GM19035 (cell line): Measurements from ENCODE around the gene KRTAP11-1.

ENCODE experiments used
- ATAC-seq: cut with Tn5 transposase; IDR thresholded peaks from one replicate; pipeline ENCODE4 v1.9.1; 2021; ENCODE audit not compliant: unreplicated experiment

KRTAP11-1 gene, protein sequence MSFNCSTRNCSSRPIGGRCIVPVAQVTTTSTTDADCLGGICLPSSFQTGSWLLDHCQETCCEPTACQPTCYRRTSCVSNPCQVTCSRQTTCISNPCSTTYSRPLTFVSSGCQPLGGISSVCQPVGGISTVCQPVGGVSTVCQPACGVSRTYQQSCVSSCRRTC

DNA sequence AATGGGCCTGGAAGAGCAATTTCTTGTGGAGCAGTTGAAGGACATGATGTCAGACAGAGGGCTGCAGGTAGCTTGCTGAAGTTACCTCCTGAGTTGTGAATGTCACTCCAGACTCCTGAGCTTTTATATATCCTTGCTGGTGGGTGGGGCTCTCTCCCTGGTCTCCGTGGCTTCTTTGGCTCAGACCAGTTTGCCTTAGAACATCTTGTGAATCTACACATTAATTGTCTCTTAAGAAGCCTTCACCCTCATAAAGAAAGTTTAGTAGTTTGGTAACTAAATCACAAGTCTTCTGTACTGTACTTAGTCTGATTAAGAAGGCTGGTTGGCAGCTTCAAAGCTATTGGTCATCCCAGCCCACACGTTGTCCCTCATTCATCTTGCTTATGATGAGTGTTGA lies at the start of gene KRTAP11-1:
KRTAP11-1 (minus strand) TSS at position 101 of the 400 bp plus-strand sequence; CDS start at position 45, 56 bp downstream.
- no peak for ATAC-seq

DNA sequence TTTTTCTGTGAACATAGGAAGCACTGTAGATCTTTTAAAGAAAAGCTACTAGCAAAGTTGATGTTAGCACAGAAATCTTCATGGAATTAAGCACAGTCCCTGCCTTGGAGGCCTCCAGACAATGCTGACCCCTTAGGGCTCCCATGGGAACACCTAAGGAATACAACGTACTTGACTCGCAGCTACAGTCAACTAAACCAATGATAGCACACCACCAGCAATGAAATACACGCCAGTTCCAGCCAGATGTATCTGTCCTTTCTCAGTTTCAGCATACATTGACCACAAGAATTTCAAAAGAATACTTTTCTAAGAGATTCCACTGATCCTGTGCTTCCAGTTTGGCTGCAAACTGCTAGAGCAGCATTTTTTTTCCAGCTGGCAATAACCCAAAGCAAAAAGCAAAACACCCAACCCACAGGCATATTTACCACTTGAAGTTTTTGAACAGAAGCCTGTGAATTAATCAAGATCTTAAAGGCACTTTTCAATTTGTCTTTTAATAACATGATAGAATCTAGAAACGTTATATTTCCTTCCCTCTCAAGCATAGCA lies 42.8 kb upstream of the KRTAP11-1 start:
- ATAC-seq = no peak

DNA sequence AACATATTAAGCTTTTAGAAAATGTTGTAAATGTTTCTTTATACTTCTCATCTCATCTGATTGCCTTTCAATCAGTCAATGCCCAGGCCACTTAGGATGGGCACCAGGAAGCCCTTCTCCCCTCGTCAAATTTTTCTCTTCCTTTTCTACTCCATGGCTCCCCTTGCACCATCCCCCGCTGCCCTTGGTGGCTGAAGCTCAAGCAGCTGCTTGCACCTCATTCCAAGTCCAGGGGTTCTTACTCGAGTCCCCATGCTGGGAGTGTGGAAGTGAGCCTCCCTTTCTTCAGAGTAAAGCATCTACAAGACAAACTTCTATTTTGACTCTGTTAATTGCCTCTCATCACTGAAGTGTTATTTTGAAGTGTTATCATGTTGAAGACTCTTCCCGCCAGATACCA lies 39.7 kb upstream of the KRTAP11-1 start:
- ATAC-seq = no peak

DNA sequence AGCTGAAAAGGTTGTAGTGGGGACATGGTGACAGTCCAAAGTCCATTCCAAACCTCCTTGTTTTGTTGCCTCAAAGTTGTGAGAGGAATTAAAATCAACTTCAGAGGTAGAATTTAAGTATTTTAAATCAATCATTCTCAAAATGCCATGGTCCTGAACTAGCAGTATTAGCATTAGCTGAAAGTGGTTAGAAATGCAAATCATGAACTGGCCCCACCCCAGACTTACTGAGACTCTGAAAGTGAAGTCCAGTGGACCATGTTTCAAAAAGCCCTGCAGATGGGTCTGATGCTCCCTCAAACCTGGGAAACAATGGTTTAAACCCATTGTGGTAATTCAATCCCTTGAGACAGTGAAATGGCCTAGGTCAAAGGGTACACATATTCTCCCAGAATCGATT lies 36.2 kb upstream of the KRTAP11-1 start:
- no peak for ATAC-seq

DNA sequence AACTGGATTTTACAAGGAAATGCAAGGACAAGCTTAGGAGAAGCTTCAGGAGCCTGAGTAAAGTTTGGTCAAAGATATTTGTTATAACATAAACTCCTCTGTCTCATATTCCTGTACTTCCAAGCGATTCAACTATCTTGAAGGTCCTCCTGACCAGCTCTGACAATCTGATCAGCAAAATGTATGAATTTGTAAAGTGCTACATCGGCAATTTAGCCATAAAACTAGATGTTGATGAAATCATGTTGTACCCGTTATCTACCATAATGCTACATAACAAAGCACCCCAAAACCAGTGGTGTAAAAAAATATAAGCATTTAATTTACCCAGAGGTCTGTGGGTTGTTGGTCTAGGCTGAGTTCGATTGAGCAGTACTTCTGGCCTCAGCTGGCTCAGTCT lies 19.5 kb upstream of the KRTAP11-1 start:
- ATAC-seq = no peak

DNA sequence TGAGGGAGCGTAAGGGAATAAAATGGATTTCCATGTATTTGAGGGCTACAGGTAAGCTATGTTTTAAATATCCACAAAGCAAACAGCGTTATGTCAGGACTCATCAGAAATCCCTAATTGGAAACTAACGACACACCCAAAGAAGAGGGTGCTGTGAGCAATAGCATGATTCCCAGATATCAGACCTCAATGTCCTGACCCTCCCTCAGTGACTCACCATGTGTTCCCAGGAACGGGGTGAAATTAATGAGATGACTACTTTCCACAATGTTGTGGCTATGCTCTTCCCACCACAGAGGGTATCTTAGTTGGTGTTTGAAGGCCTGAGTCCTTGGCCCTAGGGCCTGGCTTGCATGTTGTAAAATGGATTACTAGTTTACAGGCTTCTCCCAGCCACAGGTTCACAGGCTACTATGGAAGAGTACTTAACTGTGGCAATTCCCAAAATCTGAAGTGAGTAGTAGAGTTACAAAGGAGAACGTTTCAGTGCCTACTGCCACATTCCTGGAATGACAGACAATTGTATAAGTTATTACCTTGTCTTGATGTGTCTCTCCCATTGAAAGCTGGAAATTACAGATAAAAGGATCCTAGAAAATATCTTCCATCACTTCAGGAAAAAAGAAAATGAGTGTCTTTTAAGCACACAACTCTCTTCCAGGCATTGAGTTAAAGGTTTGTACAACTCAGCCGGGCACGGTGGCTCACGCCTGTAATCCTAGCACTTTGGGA lies 1.7 kb upstream of the KRTAP11-1 start:
- ATAC-seq = no peak

DNA sequence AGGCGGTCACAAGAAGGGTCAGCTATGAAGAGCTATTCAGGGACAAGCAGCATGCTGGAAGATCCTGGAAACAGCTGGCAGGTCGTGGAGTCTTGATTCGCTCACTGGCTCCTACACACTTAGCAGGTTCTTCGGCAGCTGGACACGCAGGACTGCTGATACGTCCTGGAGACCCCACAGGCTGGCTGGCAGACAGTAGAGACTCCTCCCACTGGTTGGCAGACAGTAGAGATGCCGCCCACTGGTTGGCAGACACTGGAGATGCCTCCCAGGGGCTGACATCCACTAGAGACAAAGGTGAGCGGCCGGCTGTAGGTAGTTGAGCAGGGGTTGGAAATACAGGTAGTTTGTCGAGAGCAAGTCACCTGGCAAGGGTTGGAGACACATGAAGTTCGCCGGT lies 466 bp downstream of the KRTAP11-1 start:
- no peak for ATAC-seq

DNA sequence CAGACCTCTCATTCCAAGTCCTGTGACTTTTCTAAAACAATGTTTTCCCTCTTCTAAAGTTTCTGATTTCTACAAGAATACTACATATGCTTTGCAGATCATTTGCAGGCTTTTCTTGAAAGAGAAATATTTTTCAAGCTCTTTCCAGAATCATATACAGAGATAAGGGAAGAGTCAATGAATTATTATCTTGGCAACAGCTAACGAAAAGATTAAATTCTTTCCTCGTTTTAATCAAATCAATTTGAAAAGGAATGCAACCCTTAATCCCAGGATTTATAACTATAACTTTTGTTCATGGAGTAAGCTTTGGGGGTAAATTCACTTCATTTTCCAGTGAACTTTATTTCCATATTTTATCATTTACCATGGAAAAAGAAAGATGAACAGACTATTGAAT lies 6.9 kb downstream of the KRTAP11-1 start:
- ATAC-seq = no peak

DNA sequence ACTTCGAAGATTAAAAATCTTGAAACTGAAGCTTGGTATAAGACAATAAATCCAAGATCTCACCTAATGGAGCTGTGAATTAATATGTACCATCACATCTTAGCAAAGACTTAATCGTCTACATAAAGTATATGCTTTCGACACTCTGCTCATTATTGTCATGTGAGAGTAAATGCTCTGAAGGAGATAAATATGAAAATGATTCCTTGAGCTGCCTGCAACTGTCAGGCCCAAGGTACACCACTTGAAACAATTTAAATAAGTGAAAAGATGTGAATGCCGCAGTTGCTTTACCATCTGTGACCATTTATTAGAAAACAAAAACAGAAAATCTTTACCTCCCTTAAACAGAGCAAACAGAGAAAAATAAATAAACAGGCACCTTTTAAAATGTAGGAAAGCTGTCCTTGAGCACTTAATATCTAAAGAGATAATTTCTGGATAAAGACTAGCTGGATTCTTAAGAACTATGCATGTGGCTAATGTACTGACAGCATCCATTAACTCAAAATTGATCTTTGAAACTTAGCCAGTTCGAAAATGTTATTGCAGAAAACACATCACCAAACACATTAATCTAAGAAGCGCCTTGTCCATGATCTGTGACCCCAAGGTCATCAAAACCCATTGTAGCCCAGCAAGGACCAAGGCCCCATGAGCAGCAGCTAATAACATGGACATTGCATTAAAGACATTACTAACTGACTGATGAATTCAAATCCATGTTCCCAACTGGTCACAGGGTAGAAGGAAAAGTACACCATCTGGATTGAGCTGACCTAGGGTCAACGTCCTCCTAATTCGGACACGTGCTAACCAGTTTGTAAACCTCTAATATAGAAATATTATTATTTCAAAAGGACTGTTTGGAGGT lies 33.5 kb downstream of the KRTAP11-1 start:
- ATAC-seq = no peak

DNA sequence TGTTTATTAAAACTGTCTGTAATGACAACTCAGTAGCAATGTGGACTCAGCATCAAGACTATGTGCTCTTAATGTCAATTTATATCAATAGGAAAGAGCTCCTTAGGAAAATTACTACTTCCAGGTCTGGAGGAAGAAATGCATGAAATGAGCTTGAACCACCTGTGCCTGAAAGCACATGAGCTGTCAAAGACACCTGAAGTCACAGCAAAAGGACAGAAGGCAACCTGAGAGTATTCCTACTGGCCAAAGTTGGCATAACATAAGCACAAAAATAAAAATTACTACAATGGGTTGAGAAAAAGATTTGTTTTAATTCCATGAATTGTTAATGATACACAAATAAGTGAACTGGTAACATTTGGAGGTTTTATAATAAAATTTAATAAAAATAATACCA lies 38.4 kb downstream of the KRTAP11-1 start:
- ATAC-seq = no peak

DNA sequence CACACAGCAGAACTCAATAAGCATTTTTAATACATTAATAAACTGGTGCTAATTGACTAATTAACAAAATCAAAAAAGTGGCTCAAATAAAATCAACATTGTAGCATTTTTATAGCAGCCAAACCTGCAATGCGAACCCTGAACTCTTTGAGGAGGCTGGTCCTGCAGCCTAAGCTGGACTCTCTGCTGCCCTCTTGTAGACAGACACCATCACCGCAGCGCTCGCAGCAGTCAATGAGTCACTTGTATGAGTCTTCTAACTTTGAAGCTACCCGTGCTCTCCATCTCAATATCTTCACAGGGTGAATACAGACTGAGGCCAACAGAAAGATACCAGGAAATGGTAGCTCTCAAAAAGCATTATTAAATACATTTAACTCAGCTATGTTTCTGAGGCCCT lies 42.1 kb downstream of the KRTAP11-1 start:
- no peak for ATAC-seq

DNA sequence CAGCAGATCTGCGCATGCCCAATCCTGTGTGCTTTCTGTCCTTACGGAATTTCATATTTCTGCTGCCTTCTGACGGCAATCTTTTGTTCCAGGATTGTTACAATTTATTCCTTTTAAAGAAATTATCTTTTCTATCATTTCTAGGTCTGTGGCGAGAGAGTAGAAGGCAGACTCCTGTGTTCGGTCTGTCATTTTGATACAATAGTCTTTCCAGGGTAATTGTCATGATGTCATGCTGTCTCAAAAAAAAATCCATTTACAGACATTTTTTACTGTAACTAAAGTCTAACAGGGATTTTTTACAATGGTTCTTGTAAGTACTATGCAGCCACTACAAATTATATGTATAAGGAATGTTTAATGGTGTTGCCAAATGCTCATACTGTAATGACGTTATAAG lies 42.8 kb downstream of the KRTAP11-1 start:
- no peak for ATAC-seq

DNA sequence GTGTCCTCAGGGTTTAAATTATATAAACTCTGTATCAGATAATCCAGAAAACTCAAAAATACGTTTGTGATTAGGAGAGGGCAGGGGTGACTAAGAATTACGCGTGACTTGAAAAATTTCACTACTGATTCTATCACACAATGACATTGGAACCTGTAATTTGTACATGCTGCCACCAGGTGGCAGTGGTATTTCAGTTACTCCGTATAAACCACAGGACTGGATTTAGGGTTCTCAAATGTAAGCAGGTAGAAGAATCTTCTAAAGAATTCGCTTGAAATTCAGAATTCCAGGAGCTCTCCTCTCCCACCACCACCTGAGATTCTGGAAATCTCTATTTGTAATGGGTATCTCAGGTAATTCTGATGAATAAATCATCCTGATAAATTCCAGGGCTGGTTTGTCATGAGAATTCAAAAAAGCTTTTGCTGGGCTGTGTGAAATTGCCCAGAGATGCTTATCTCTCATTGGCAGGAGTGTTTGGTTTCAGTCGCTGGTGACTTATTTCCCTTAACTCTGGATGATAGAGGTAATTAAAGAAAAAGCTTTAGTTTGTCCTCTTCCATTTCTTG lies 50.1 kb downstream of the KRTAP11-1 start:
- ATAC-seq = no peak
